ENCODE data around the gene LMF1.

The LMF1 gene

DNA sequence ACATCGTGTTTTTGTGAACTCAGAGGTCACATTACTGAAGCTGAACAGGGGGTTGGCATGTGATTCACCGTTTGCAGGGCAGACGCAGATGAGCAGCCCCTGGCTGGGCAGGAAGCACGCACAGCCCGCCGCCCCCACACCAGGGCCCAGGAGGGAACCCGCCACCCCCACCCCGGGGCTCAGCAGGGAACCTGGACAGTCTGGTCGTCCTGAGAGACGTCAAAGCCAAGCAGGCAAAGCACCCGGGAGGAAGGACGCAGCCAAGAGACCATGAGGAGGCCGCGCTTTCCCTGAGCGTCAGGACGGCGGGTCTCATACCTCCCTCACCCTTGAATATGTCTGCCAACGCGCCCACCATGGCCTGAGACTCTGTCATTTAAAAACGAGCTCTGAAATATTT is 60.6 kb downstream of the LMF1 start:
- peaks cover 16% of the 10 kb centered on the region for H3K36me3 Mint-ChIP-seq (ENCODE audit: low read depth)
- no peak overlapping the region for H3K4me3 Mint-ChIP-seq
- H3K9me3 Mint-ChIP-seq, result peaks cover 14% of the 10 kb centered on the region
- no peak overlapping the region for H3K27ac Mint-ChIP-seq
- no peaks in the 10 kb centered on the region for H3K4me1 Mint-ChIP-seq (ENCODE audit: low read depth)
- H3K27me3 Mint-ChIP-seq (ENCODE audit: low read depth), result no peaks in the 10 kb centered on the region

DNA sequence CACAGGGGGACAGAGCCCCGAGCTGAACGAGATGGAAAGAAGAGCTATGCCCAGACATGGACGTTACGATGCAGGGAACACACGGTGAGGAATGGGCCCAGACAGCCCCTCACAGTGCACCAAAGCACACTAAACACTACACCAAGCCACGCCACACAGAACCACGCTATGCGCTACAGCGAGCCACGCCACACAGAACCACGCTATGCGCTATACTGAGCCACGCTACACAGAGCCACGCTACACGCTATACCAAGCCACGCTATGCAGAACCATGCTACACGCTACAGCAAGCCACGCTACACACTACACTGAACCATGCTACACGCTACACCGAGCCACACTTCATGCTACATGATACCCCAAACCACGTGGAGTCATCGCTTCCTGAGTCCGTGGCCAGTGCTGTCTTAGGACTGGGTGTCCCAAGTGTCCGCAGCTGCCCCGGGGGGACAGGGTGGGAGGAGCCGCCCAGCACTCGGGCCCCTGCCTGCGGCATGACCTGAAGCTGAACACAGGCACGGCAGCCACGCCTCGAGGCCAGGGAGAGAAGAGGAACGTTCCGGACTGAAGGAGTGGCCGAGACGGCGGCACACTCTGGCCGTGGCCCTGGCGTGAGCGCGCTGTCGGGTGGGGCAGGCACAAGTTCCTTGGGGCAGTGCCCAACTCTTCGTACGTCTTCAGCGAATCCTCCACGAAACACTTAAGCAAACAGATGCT is 61.3 kb downstream of the LMF1 start:
- Mint-ChIP-seq H3K4me3 (no peak overlapping the region), H3K27ac (no peak overlapping the region), H3K27me3 (ENCODE audit: low read depth) (no peaks in the 10 kb centered on the region)

DNA sequence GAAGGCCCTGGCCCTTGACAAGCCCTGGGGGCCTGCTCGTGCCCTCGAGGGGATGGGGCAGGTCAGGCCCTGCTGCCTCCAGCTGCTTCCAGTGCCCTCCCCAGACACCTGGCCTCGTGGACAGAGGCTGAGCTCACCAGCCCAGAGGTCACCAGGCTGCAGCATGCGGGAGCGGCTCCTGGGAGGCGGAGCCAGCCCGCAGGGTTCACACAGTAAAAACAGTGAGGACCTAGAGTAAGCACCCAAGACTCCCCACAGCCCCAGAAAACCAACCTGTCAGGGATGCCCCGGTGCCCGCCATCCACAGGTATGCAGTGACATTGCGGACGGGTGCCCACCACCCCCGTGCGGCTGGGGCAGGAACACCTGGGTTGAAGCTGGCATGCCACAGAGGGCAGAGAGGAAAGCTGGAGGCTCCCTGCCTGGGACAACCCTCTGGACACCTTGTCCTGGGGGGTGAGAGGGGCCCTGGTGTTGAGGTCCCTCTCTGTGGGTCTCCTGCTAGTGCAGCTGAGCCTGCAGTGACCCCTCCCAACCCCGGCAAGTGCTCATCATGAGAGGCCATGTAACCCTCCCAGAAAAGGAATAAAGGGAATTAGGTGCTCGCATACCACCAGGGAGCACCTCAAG is 62.1 kb downstream of the LMF1 start:
- H3K9me3 Mint-ChIP-seq, result peaks cover 16% of the 10 kb centered on the region
- no peak overlapping the region for H3K27ac Mint-ChIP-seq
- H3K4me1 Mint-ChIP-seq (ENCODE audit: low read depth), result no peaks in the 10 kb centered on the region
- H3K4me3 Mint-ChIP-seq, result no peak overlapping the region
- H3K36me3 Mint-ChIP-seq (ENCODE audit: low read depth), result peaks cover 17% of the 10 kb centered on the region
- H3K27me3 Mint-ChIP-seq (ENCODE audit: low read depth), result no peaks in the 10 kb centered on the region

More for the DNA sequence above, 61.3 kb downstream of the LMF1 start:
- no peaks in the 10 kb centered on the region for H3K4me1 Mint-ChIP-seq (ENCODE audit: low read depth)
- H3K9me3 Mint-ChIP-seq, result peaks cover 16% of the 10 kb centered on the region
- H3K36me3 Mint-ChIP-seq (ENCODE audit: low read depth), result peaks cover 17% of the 10 kb centered on the region

DNA sequence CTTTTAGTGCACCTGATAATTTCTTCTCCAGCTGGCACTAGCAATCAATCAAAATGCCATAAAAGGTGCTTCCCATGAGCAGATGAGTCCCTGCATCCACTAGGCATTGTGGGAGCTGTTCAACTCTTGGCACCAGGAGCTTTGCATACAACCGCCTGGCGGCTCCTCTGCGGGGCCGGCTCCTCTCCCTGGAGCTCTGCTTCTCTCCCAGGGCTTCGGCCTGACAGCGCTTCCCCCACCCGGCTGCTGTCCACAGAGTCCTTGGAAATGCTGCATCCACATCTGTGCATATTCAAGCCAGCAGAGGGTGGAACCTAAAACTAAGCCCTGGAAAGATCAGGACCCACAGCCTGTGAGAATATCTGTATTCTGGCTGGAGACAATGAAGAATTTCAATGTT is 62.9 kb downstream of the LMF1 start:
- H3K27ac Mint-ChIP-seq, result no peak overlapping the region

DNA sequence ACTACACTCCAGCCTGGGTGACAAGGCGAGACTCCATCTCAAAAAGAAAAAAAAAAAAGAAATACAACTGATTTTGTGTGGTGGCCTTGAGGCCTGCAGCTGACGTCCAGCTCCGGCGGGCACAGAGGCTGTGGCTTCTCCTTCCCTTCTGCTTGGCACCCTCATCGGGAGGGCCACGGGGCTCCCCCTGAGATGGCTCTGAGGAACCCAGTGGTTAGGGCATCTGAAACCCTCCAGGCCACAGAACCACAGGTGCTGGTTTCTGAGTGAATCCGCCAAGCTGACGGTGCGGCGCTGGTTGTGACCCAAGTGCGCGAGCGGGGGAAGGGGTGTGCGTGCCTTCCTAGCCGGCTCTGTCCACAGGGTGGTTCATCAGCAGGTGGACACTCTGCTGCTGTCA is 63.4 kb downstream of the LMF1 start:
- Mint-ChIP-seq H3K36me3 (ENCODE audit: low read depth) (peaks cover 17% of the 10 kb centered on the region), H3K4me1 (ENCODE audit: low read depth) (no peaks in the 10 kb centered on the region), H3K9me3 (peaks cover 16% of the 10 kb centered on the region), H3K4me3 (no peak overlapping the region), H3K27ac (no peak overlapping the region), H3K27me3 (ENCODE audit: low read depth) (no peaks in the 10 kb centered on the region)

More for the DNA sequence above, 62.9 kb downstream of the LMF1 start:
- Mint-ChIP-seq H3K36me3 (ENCODE audit: low read depth) (peaks cover 17% of the 10 kb centered on the region), H3K27me3 (ENCODE audit: low read depth) (no peaks in the 10 kb centered on the region), H3K4me3 (no peak overlapping the region), H3K9me3 (peaks cover 16% of the 10 kb centered on the region), H3K4me1 (ENCODE audit: low read depth) (no peaks in the 10 kb centered on the region)

DNA sequence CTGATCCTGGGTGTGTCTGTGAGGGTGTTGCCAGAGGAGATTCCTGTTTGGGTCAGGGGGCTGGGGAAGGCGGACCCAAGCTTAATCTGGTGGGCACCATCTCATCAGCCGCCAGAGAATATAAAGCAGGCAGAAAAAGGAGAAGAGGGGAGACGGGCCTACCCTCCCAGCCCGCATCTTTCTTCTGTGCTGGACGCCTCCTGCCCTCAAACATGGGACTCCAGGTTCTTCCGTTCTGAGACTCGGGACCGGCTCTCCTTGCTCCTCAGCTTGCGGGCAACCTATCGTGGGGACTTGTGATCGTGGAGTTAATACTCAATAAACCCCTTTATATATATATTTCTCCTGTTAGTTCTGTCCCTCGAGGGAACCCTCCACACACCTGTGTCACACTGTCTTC is 64.5 kb downstream of the LMF1 start:
- Mint-ChIP-seq H3K27me3 (ENCODE audit: low read depth) (no peaks in the 10 kb centered on the region), H3K9me3 (peaks cover 16% of the 10 kb centered on the region)

DNA sequence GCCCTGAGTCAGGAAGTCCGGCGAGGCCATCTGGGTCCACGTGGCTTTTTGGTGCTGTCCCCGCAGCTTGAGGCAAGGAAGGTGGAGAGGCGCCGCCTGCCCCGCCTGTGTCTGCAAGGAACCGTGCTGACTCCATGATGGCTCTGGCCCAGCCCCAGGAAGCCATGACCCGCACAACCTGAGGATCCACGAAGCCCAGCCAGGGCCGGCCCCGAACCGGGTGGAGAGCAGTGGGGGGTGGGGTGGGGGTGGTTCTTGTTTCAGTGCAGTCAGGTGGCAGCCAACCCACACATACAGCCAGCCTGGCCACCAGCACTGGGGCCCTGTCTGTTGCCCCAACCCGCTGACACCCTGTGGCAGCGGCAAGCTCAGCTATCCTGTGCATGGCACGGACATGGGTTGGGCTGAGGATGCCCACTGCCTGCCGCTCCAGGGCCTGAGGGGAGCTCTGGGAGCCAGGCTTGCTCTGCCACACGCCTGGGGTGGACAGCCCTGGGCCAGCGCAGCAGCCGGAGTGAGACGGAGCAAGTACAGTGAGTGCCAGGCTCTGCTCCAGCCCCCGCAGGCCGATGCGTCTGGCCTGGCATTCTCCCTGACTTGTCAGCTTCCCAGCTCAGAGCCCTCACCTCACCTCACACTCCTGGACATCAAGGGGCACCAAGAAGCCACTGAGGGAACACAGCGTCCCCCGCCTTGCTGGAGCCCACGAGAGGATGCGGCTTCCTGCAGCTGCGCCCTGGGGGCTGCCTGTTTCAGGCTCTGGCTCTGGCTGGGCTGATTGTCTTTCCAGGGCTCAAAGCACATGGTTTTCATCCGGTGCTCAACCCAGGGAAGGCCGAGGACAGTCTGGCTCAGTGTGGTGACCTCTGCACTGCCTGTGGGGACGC is 68.8 kb downstream of the LMF1 start:
- peaks cover 16% of the 10 kb centered on the region for H3K9me3 Mint-ChIP-seq
- H3K36me3 Mint-ChIP-seq (ENCODE audit: low read depth), result peaks cover 8% of the 10 kb centered on the region
- no peaks in the 10 kb centered on the region for H3K27me3 Mint-ChIP-seq (ENCODE audit: low read depth)
- no peaks in the 10 kb centered on the region for H3K4me1 Mint-ChIP-seq (ENCODE audit: low read depth)
- no peak overlapping the region for H3K4me3 Mint-ChIP-seq
- H3K27ac Mint-ChIP-seq, result no peak overlapping the region

More for the DNA sequence above, 64.5 kb downstream of the LMF1 start:
- Mint-ChIP-seq H3K4me1 (ENCODE audit: low read depth) (no peaks in the 10 kb centered on the region), H3K36me3 (ENCODE audit: low read depth) (peaks cover 17% of the 10 kb centered on the region), H3K27ac (no peak overlapping the region), H3K4me3 (no peak overlapping the region)

DNA sequence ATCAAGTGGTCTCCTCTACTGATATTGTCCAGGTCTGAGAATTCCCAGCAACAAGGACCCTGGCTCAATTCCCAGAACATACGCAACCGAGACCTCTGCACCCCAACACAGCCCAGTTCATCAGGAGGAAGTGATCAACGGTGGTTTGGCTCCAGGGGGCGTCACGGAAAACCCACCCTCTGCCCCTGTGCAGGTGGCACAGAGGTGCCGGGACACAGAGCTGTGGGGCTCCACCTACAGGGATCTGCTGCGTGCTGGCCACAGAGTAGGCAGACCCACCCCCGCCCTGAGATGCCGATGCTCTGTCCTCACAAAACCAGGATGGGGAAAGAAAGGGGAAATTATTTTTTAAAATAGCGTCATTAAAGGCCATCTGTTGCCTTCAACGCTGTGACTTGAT is 69.6 kb downstream of the LMF1 start:
- H3K9me3 Mint-ChIP-seq, result peaks cover 11% of the 10 kb centered on the region
- H3K27ac Mint-ChIP-seq, result no peak overlapping the region
- no peaks in the 10 kb centered on the region for H3K4me1 Mint-ChIP-seq (ENCODE audit: low read depth)
- H3K27me3 Mint-ChIP-seq (ENCODE audit: low read depth), result no peaks in the 10 kb centered on the region
- peaks cover 6% of the 10 kb centered on the region for H3K36me3 Mint-ChIP-seq (ENCODE audit: low read depth)
- no peak overlapping the region for H3K4me3 Mint-ChIP-seq

DNA sequence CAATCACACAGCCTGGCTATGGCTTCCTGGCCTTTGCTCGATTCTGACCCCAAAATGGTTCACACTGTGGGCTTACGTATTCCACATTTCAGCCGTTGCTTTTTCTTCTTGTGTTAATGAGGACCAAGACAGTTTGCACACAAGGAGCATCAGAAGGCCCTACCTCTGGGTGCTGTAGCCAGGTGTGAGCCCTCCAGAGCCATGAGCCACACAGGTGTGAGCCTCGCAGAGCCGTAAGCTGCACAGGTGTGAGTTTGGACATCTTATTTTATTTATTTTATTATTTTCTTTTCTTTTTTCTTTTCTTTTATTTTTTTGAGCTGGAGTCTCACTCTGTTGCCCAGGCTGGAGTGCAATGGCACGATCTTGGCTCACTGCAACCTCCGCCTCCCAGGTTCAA is 70.6 kb downstream of the LMF1 start:
- Mint-ChIP-seq H3K4me3 (no peak overlapping the region), H3K9me3 (peaks cover 2% of the 10 kb centered on the region), H3K4me1 (ENCODE audit: low read depth) (no peaks in the 10 kb centered on the region), H3K27ac (no peak overlapping the region), H3K36me3 (ENCODE audit: low read depth) (peaks cover 1% of the 10 kb centered on the region), H3K27me3 (ENCODE audit: low read depth) (no peaks in the 10 kb centered on the region)

DNA sequence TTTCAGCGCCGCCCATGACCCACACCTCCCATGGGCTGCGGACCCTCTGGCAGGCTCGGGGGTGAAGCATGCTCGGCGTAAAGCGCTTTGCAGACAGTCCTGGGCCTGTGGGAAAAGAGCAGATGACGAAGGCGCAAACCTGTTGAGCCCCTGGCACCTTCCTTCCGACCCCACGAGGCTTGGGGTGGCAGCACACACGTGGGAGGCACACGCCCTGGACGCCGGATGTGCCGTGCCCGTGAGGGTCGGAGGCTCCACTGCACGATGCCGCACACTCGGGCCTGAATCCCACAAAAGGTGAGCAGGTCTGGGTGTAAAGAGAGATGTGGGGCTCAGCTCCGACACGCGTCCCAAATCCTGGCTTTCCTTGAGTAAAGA is 71.1 kb downstream of the LMF1 start:
- Mint-ChIP-seq H3K36me3 (ENCODE audit: low read depth) (no peaks in the 10 kb centered on the region), H3K4me1 (ENCODE audit: low read depth) (no peaks in the 10 kb centered on the region), H3K4me3 (no peak overlapping the region), H3K27me3 (ENCODE audit: low read depth) (no peaks in the 10 kb centered on the region), H3K27ac (no peak overlapping the region), H3K9me3 (no peaks in the 10 kb centered on the region)

DNA sequence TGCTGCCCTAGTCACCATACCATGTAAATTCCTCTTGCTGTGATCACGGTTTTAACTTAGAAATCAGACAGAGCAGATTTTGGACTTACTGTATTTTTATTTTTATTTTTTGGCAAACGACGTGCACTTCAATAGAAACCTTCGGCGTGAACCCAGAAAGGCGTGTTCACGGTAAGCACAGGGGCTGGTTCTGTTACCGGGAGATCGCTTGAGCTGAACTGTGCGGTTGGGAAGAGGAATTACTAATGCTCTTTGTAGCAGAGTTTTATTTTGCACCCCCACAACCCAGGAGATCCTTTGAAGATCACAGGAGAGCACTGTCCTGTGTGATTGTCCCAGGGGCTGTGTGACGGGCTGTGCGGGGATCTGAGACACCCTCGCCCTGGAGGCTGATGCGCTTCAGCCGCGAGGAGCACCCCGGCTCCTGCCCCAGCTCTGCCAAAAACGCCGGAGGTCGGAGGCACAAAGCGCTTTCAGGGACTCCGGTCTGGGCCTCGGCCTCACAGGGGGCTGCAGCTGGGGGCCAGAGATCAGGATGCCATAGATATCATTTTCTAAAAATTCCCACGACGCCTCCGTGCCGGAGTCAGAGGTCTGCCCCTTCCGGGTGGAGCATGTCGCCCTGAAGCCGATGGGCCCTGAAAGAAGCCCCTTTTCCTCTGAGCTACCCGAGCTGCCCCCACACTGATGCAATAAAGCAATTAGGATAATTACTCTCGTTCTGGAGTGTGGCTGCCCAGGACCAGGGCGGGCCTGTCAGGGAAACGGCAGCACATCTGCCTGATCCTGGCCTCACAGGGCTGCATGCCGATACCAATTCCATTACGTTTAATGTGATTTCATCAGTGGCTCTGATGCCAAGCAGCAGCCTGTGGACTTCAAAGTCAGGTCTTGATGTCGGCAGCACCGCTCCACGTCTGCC is 71.8 kb downstream of the LMF1 start:
- no peaks in the 10 kb centered on the region for H3K27me3 Mint-ChIP-seq (ENCODE audit: low read depth)
- H3K9me3 Mint-ChIP-seq, result no peaks in the 10 kb centered on the region
- no peak overlapping the region for H3K4me3 Mint-ChIP-seq
- no peaks in the 10 kb centered on the region for H3K4me1 Mint-ChIP-seq (ENCODE audit: low read depth)
- no peak overlapping the region for H3K27ac Mint-ChIP-seq
- no peaks in the 10 kb centered on the region for H3K36me3 Mint-ChIP-seq (ENCODE audit: low read depth)

DNA sequence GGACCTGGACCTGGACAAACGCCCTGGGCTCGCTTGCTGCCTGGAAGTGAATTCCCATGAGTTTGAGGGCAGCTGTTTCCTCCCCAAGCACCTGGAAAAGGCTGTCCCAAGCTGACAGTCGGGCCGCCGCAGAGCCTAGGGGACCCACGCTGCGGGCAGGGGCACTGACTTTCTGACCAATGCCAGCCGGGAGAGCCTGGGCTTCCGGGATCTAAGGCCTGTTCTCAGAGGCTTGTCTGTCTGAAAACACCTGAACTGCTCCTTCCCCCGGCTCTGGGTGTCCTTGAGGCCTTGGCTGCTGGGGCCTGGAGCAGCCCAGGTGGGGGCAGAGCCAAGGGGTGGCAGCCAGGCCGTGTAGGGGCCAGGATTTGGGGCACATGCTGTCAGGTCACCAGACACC is 72.6 kb downstream of the LMF1 start:
- Mint-ChIP-seq H3K27ac (no peak overlapping the region), H3K4me3 (no peak overlapping the region), H3K4me1 (ENCODE audit: low read depth) (no peaks in the 10 kb centered on the region), H3K36me3 (ENCODE audit: low read depth) (no peaks in the 10 kb centered on the region), H3K27me3 (ENCODE audit: low read depth) (no peaks in the 10 kb centered on the region), H3K9me3 (no peaks in the 10 kb centered on the region)

DNA sequence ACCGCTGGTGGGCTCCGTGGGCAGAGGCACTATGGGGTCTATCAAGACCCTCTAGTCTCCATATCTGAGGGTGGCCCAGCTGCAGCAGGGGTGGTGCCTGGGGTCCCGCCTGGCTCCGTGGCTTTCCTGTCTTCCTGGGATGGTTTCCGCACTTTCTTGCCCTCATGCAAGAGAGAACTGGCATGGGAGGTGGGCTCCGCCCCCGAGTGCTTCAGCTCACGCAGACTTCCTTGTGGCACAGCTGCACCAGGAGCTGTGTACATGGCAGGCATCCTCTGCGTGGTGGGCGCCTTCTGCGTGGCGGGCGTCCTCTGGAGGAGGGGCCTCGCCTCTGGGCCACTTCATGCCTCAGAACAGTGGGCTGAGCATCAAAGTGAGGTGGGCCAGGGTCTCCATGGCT is 73.1 kb downstream of the LMF1 start:
- Mint-ChIP-seq H3K27ac (no peak overlapping the region), H3K4me3 (no peak overlapping the region), H3K9me3 (no peaks in the 10 kb centered on the region), H3K27me3 (ENCODE audit: low read depth) (no peaks in the 10 kb centered on the region), H3K4me1 (ENCODE audit: low read depth) (no peaks in the 10 kb centered on the region), H3K36me3 (ENCODE audit: low read depth) (no peaks in the 10 kb centered on the region)

DNA sequence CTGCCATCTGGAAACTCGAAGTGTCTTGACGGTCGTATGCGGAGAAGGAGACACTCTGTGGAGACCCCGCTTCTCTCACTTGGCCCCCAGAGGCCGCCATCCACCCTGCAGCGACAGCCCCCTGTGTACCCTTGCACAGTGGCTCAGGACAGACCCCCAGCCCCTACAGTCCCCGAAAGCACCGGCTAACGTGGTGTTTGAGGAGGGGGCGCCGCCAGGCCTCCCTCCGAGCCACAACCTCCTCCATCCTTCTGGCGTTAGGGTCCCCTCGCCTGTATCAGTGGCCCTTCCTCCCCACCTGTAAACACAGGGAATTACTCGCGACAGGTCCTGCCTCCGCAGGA is 73.6 kb downstream of the LMF1 start:
- Mint-ChIP-seq H3K4me1 (ENCODE audit: low read depth) (no peaks in the 10 kb centered on the region), H3K27ac (no peak overlapping the region), H3K36me3 (ENCODE audit: low read depth) (no peaks in the 10 kb centered on the region), H3K9me3 (no peaks in the 10 kb centered on the region), H3K4me3 (no peak overlapping the region), H3K27me3 (ENCODE audit: low read depth) (no peaks in the 10 kb centered on the region)
